DMS114 treated with DMSO at 0.1 percent for 48 hours (cell line): ENCODE data around the gene ERMARD.

ENCODE experiments used
- DNase-seq: peaks from one replicate; lab custom pipeline; 2025; ENCODE audit not compliant: unreplicated experiment; lab: John Stamatoyannopoulos, UW

ERMARD gene

DNA sequence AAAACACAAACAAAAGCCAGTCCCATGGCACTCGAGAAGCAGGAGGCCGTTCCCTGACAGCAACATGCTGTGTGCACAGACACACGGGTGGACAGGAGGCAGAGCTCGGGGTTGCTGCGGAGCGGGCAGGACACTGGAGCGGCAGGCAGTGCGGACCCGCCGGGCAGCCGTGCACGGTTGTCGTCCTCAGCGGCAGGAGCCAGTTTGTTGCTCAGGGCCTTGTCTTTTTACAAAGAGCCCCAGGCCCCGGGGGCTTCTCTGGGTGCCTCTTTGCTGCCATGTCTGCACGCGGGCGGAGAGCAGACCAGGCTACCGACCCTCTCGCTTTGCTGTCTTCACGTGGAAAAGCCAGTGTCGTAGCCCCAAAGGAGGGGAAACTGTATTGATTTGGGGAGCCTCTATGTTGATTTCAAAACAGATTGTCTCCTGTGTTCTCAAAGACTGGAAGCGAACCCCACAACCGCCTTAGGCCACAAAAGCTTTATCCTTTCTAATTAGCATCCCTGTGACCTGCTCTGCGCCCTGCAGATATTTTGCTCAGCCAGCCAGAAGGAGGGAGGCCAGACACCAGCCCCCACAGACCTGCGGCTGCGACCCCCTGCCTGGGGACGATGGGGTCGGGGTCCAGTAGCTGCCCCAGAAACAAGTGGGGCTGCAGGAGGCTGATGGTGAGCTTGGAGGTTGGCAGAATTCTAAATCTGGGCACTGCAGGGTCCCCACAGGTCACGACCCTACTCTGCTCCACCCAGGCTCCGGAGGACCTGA, 50.2 kb downstream of the ERMARD start:
- DNase-seq = no peak

DNA sequence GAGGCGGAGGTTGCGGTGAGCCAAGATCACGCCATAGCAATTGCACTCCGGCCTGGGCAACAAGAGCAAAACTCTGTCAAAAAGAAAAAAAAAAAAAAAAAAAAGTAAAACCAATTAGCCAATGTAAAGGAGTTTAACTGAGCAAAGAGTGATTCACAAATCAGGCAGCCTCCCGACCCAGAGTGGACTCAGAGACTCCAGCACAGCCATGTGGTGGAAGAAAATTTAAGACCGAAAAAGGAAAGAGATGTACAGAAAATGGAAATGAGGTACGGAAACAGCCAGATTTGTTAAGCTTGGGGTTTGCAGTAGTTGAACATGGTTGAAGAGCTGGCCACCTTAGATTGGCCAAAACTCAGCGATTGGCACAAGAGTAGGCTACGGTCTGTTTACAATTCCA, 51.4 kb downstream of the ERMARD start:
- DNase-seq = no peak

GRCh38 chr6:169803271-169803811, 51.9 kb downstream of the ERMARD start:
- no peak for DNase-seq

- DNase-seq = no peak
These were observed 52.5 kb downstream of the ERMARD start for GRCh38 chr6:169803816-169804340.

DNA sequence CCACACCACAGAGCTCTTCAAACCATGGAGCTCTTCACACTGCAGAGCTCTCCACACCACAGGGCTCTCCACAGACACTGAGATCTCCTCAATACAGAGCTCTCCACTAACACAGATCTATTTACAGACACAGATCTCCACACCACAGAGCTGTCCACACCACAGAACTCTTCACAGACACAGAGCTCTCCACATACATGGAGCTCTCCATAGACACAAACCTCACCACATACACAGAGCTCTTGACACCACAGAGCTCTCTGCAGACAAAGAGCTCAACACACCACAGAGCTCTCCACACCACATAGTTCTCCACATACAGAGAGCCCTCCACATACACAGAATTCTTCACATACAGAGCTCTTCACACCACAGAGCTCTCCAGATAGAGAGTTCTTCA, 53.0 kb downstream of the ERMARD start:
- no peak for DNase-seq

- no peak for DNase-seq
These were observed 53.9 kb downstream of the ERMARD start for GRCh38 chr6:169805242-169805838.

- no peak for DNase-seq
These were observed 55.3 kb downstream of the ERMARD start for GRCh38 chr6:169806701-169807100.

DNA sequence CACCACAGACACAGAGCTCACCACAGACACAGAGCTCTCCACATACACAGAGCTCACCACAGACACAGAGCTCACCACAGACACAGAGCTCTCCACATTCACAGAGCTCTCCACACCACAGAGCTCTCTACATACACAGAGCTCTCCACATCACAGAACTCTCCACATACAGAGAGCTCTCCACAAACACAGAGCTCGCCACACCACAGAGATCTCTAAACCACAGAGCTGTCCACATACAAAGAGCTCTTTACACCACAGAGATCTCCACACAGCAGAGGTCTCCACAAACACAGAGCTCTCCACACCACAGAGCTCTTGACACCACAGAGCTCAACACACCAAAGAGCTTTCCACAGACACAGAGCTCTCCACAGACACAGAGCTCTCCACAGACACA, 55.8 kb downstream of the ERMARD start:
- DNase-seq = no peak

DNA sequence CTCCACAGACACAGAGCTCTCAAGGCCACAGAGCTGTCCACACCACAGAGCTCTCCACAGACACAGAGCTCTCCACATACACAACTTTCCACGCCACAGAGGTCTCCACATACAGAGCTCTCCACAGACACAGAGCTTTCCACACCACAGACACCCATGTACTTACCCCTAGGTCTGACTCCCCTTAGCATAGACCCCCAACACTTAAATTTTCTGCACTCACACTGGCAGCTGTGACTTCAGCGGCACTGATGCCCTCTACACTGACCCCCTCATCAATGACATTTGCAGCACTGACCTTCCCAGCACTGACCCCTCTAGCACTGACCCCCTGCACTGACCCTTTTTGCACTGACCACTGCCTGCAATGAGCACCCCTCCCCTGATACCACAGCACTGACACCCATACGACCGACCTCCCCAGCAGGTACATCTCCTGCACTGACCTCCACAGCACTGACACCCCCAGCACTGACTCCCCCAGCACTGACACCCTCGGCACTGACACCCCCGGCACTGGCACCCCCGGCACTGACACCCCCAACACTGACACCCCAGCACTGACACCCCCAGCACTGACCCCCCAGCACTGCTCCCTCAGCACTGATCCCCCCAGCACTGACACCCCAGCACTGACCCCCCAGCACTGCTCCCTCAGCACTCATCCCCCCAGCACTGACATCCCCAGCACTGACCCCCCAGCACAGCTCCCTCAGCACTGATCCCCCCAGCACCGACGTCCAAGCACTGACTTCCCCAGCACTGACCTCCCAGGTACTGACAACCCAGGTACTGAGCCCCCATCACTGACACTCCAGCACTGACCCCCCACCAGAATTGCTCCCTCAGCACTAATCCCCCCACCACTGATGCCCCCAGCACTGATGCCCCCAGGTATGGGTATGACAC, 56.5 kb downstream of the ERMARD start:
- no peak for DNase-seq

GRCh38 chr6:169808608-169808967, 57.2 kb downstream of the ERMARD start:
- DNase-seq = no peak

GRCh38 chr6:169809386-169809785, 58.0 kb downstream of the ERMARD start:
- DNase-seq = no peak

DNA sequence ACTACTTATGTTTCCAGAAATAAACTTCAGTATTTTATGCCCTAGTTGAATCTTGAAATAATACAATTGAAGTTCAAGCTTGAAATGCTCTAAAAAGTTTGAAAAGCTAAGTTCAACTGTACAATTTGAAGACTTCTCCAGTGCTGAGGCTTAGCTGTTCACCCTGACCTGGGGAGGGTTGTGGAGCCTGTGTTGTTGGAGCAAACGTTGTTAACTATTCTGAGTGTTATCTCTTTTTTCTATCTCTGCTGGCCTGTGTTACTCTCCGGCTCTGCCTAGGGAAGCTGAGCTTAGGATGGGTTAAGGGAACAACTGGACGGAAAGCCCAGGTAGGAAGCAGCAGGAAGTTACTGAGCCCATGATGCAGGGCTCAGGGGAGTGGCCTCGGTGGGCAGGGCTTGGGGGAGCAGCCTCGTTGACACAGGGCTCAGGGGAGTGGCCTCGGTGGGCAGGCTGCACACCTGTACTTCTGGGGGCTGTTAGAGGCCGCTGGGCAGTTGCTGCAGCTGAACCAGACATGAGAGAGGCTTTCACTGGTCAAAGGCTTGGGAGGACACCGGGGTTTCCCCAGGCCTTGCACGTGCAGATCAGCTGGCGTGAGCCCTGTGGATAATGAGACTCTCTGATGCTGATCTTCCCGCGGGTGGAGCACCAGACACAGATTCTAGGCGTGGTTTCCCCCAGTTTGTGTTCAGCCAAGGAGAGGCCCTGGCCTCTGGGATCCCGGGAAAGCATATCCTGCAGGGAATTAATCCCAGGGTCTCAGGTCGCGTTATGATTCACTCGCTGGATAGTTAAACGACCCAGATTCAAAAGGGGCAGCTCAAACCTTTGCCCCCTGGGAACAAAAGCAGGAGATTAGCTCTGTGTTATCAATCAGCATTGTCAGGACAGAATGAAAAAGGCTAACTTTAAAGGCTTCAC, 58.9 kb downstream of the ERMARD start:
- no peak for DNase-seq

GRCh38 chr6:169811072-169811471, 59.6 kb downstream of the ERMARD start:
- no peak for DNase-seq

- no peak for DNase-seq
These were observed 60.3 kb downstream of the ERMARD start for GRCh38 chr6:169811521-169812256.

GRCh38 chr6:169812257-169812644, 60.8 kb downstream of the ERMARD start:
- DNase-seq = no peak

DNA sequence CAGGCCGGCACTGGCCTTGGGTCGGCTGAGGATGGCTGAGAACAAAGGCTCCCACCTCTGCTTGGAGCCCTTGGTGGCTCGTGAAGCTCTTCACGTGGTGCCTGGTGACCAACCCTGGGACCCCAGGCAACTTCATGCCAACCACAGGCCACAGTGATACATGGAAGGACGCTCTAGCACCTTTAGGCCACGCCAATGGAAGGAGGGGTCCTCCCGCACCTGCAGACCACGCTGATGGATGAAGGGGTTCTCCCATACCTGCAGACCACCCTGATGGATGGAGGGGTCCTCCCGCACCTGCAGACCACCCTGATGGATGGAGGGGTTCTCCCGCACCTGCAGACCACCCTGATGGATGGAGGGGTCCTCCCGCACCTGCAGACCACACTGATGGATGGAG, 62.5 kb downstream of the ERMARD start:
- no peak for DNase-seq

DNA sequence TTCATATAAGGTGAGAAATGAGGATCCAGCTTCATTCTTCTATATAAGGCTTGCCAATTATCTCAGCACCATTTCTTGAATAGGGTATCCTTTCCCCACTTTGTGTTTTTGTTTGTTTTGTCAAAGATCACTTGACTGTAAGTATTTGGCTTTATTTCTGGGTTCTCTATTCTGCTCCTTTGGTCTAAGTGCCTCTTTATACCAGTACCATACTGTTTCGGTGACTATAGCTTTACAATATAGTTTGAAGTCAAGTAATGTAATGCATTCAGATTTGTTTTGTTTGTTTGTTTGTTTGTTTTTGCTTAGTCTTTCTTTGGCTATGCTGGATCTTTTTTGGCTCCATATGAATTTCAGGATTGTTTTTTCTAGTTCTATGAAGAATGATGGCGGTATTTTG, 64.6 kb downstream of the ERMARD start:
- no peak for DNase-seq

DNA sequence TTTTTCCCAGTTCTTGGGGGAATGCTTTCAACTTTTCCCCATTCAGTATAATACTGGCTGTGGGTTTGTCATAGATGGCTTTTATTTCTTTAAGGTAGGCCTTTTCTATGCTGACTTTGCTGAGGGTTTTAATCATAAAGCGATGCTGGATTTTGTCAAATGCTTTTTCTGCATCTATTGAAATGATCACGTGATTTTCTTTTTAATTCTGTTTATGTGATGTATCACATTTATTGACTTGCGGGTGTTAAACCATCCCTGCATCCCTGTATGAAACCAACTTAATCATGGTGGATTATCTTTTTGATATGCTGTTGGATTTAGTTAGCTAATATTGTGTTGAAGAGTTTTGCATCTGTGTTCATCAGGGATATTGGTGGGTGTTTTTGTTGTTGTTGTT, 65.6 kb downstream of the ERMARD start:
- DNase-seq = no peak

- no peak for DNase-seq
These were observed 68.9 kb downstream of the ERMARD start for GRCh38 chr6:169820358-169820757.

DNA sequence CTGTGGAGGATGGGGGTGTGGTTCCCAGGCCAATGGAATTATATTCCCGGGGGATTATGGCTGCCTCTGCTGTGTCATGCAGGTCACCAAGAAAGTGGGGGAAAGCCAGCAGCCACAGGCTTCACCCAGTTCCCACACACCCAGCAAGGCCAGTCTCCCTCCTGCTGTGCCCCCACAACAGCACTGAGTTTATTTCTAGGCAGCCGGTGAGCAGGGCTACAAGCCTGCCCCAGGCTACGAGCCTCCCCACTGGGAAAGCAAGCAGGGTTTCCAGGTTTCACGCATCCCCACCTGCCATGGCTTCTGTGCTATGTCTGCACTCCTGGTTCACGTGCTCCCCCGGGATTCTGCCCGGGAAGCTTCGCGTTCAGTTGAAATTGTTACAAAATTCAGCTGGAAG, 72.6 kb downstream of the ERMARD start:
- no peak for DNase-seq
